Activated CD4-positive, alpha-beta T cell treated with anti-CD3 and anti-CD28 coated beads, Interleukin-2, amount 10 ng/mL, durations not matched to agents 7 days and 5 days (primary cell): ENCODE measurements around the gene CNRIP1. TPM values are rescaled to one million over a fixed set of nuclear protein-coding genes. Genes with fewer than 3 reads are reported as not detected.

Experiments
- CTCF ChIA-PET: fragments of 350-600 bp; sonication (Branson Sonifier 250); formaldehyde crosslinking; loops from one replicate; lab custom pipeline; 2021; ENCODE audit warnings: antibody characterized with exemption; lab: Charles Lee
- POLR2A ChIA-PET: fragments of 350-600 bp; sonication (Branson Sonifier 250); formaldehyde crosslinking; loops from one replicate; lab custom pipeline; 2021; ENCODE audit warnings: antibody characterized with exemption; lab: Charles Lee
- DNase-seq: peaks from one replicate; pipeline ENCODE4 v3.0.0-alpha.2; 2020
- H3K27ac Mint-ChIP-seq: one replicate; pipeline ENCODE4 v1.8.0; 2021; ENCODE audit warnings: mild to moderate bottlenecking, moderate library complexity, mixed read lengths
- H3K27me3 Mint-ChIP-seq: one replicate; pipeline ENCODE4 v1.8.0; 2021; ENCODE audit warnings: mixed read lengths
- H3K36me3 Mint-ChIP-seq: one replicate; pipeline ENCODE4 v1.8.0; 2021; ENCODE audit warnings: low read depth, mixed read lengths
- H3K4me1 Mint-ChIP-seq: one replicate; pipeline ENCODE4 v1.8.0; 2021; ENCODE audit warnings: mixed read lengths
- H3K4me3 Mint-ChIP-seq: one replicate; pipeline ENCODE4 v1.8.0; 2021; ENCODE audit warnings: mild to moderate bottlenecking, moderate library complexity, mixed read lengths
- H3K9me3 Mint-ChIP-seq: one replicate; pipeline ENCODE4 v1.8.0; 2021; ENCODE audit warnings: mixed read lengths
- total RNA-seq, 2 experiments: library from RNA; stranded (reverse); gene quantifications; one replicate each; pipeline ENCODE4 v1.2.3, GENCODE V29; 2021

The CNRIP1 gene
- total RNA-seq, 2 experiments from 2014 or later, result not detected

GRCh38 chr2:68280348-68280747, 39.4 kb downstream of the CNRIP1 start:
- no peak for DNase-seq
- H3K27me3 Mint-ChIP-seq, result peaks cover 14% of the 10 kb centered on the region
- ChIA-PET CTCF (no interaction called here), POLR2A (no interaction called here)
- no peak overlapping the region for H3K4me3 Mint-ChIP-seq
- no peaks in the 10 kb centered on the region for H3K36me3 Mint-ChIP-seq
- no peaks in the 10 kb centered on the region for H3K9me3 Mint-ChIP-seq
- no peak overlapping the region for H3K27ac Mint-ChIP-seq
- H3K4me1 Mint-ChIP-seq, result no peaks in the 10 kb centered on the region

GRCh38 chr2:68279691-68280090, 40.1 kb downstream of the CNRIP1 start:
- no peak overlapping the region for H3K4me3 Mint-ChIP-seq
- ChIA-PET POLR2A (no interaction called here), CTCF (no interaction called here)
- H3K27ac Mint-ChIP-seq, result no peak overlapping the region
- peaks cover 17% of the 10 kb centered on the region for H3K27me3 Mint-ChIP-seq
- H3K36me3 Mint-ChIP-seq, result no peaks in the 10 kb centered on the region
- no peaks in the 10 kb centered on the region for H3K9me3 Mint-ChIP-seq
- no peaks in the 10 kb centered on the region for H3K4me1 Mint-ChIP-seq
- DNase-seq, result no peak

GRCh38 chr2:68278169-68278568, 41.6 kb downstream of the CNRIP1 start:
- no peaks in the 10 kb centered on the region for H3K4me1 Mint-ChIP-seq
- no peak for DNase-seq
- ChIA-PET POLR2A (no interaction called here), CTCF (no interaction called here)
- peaks cover 26% of the 10 kb centered on the region for H3K27me3 Mint-ChIP-seq
- H3K36me3 Mint-ChIP-seq, result no peaks in the 10 kb centered on the region
- no peak overlapping the region for H3K4me3 Mint-ChIP-seq
- H3K27ac Mint-ChIP-seq, result no peak overlapping the region
- H3K9me3 Mint-ChIP-seq, result no peaks in the 10 kb centered on the region

- H3K4me1 Mint-ChIP-seq, result no peaks in the 10 kb centered on the region
- H3K36me3 Mint-ChIP-seq, result no peaks in the 10 kb centered on the region
- DNase-seq, result no peak
- peaks cover 30% of the 10 kb centered on the region for H3K27me3 Mint-ChIP-seq
- no peak overlapping the region for H3K27ac Mint-ChIP-seq
- CTCF ChIA-PET, result no interaction called here
- no peaks in the 10 kb centered on the region for H3K9me3 Mint-ChIP-seq
- POLR2A ChIA-PET, result no interaction called here
- H3K4me3 Mint-ChIP-seq, result no peak overlapping the region
Observed at GRCh38 chr2:68274022-68274421, 45.7 kb downstream of the CNRIP1 start.

GRCh38 chr2:68272246-68272994, 47.3 kb downstream of the CNRIP1 start:
- H3K4me1 Mint-ChIP-seq, result no peaks in the 10 kb centered on the region
- H3K36me3 Mint-ChIP-seq, result no peaks in the 10 kb centered on the region
- no peaks in the 10 kb centered on the region for H3K9me3 Mint-ChIP-seq
- ChIA-PET CTCF (no interaction called here), POLR2A (no interaction called here)
- peaks cover 28% of the 10 kb centered on the region for H3K27me3 Mint-ChIP-seq
- no peak overlapping the region for H3K4me3 Mint-ChIP-seq
- DNase-seq, result no peak
- no peak overlapping the region for H3K27ac Mint-ChIP-seq

GRCh38 chr2:68266655-68267054, 53.1 kb downstream of the CNRIP1 start:
- DNase-seq, result no peak
- CTCF ChIA-PET, result interaction anchor here (1.6 kb wide), 1 partner anchor 144 kb away, joined by 5 read pairs; no protein-coding TSS in a partner anchor
- Mint-ChIP-seq H3K9me3 (no peaks in the 10 kb centered on the region), H3K27ac (no peak overlapping the region), H3K36me3 (no peaks in the 10 kb centered on the region), H3K4me3 (no peak overlapping the region), H3K27me3 (peaks cover 14% of the 10 kb centered on the region), H3K4me1 (no peaks in the 10 kb centered on the region)
- POLR2A ChIA-PET, result no interaction called here

GRCh38 chr2:68263632-68264031, 56.1 kb downstream of the CNRIP1 start:
- no peaks in the 10 kb centered on the region for H3K9me3 Mint-ChIP-seq
- no peaks in the 10 kb centered on the region for H3K4me1 Mint-ChIP-seq
- peaks cover 11% of the 10 kb centered on the region for H3K27me3 Mint-ChIP-seq
- DNase-seq, result no peak
- CTCF ChIA-PET, result no interaction called here
- POLR2A ChIA-PET, result no interaction called here
- H3K4me3 Mint-ChIP-seq, result no peak overlapping the region
- H3K27ac Mint-ChIP-seq, result no peak overlapping the region
- no peaks in the 10 kb centered on the region for H3K36me3 Mint-ChIP-seq

- Mint-ChIP-seq H3K27ac (no peak overlapping the region), H3K9me3 (no peaks in the 10 kb centered on the region), H3K36me3 (peaks cover 2% of the 10 kb centered on the region), H3K4me3 (no peak overlapping the region), H3K4me1 (peaks cover 28% of the 10 kb centered on the region), H3K27me3 (peaks cover 3% of the 10 kb centered on the region)
- ChIA-PET POLR2A (no interaction called here), CTCF (no interaction called here)
- DNase-seq, result no peak
Observed at GRCh38 chr2:68258851-68259250, 60.9 kb downstream of the CNRIP1 start.

- Mint-ChIP-seq H3K4me1 (peaks cover 33% of the 10 kb centered on the region), H3K9me3 (no peaks in the 10 kb centered on the region), H3K27ac (no peak overlapping the region), H3K4me3 (no peak overlapping the region), H3K27me3 (peaks cover 5% of the 10 kb centered on the region), H3K36me3 (peaks cover 4% of the 10 kb centered on the region)
- DNase-seq, result no peak
- ChIA-PET POLR2A (no interaction called here), CTCF (no interaction called here)
Observed at GRCh38 chr2:68256093-68256450, 63.7 kb downstream of the CNRIP1 start.

- ChIA-PET CTCF (interaction anchor here (1.0 to 1.7 kb wide), 4 partner anchors 17 to 131 kb away, joined by 3 to 5 read pairs (median 4); partner anchors contain the start of gene PNO1), POLR2A (interaction anchor here (0.6 kb wide), 2 partner anchors 117 to 123 kb away, joined by 3 to 5 read pairs; no protein-coding TSS in a partner anchor)
- Mint-ChIP-seq H3K9me3 (no peaks in the 10 kb centered on the region), H3K27ac (peak overlapping the region; percentile 99), H3K4me3 (peak overlapping the region; percentile 98), H3K36me3 (peaks cover 12% of the 10 kb centered on the region), H3K27me3 (peaks cover 5% of the 10 kb centered on the region), H3K4me1 (peaks cover 41% of the 10 kb centered on the region)
- peak; percentile 39 for DNase-seq
Observed at GRCh38 chr2:68253219-68254068, 66.3 kb downstream of the CNRIP1 start.

GRCh38 chr2:68252400-68253218, 67.1 kb downstream of the CNRIP1 start, which contains the start of gene PPP3R1:
Gene PPP3R1 (minus strand): TSS chr2:68252532. CDS start chr2:68252127, 405 bp downstream.
- H3K27me3 Mint-ChIP-seq, result peaks cover 5% of the 10 kb centered on the region
- H3K4me1 Mint-ChIP-seq, result peaks cover 41% of the 10 kb centered on the region
- no peaks in the 10 kb centered on the region for H3K9me3 Mint-ChIP-seq
- H3K4me3 Mint-ChIP-seq, result peak within 1 kb of the TSS; percentile 98
- CTCF ChIA-PET, result interaction anchor here (1.0 to 1.5 kb wide), 3 partner anchors 16 to 131 kb away, joined by 3 to 5 read pairs (median 4); no protein-coding TSS in a partner anchor
- peak within 1 kb of the TSS; percentile 99 for H3K27ac Mint-ChIP-seq
- DNase-seq, result peak; percentile 95
- peaks cover 12% of the 10 kb centered on the region for H3K36me3 Mint-ChIP-seq
- POLR2A ChIA-PET, result interaction anchor here (0.6 kb wide), 3 partner anchors 16 to 1112 kb away, joined by 3 to 5 read pairs (median 3); no protein-coding TSS in a partner anchor

- Mint-ChIP-seq H3K4me1 (peaks cover 40% of the 10 kb centered on the region), H3K27ac (peak overlapping the region; percentile 99), H3K36me3 (peaks cover 12% of the 10 kb centered on the region), H3K27me3 (peaks cover 4% of the 10 kb centered on the region), H3K9me3 (no peaks in the 10 kb centered on the region), H3K4me3 (peak overlapping the region; percentile 82)
- CTCF ChIA-PET, result interaction anchor here (1.0 to 1.5 kb wide), 2 partner anchors 15 kb away, joined by 5 read pairs; no protein-coding TSS in a partner anchor
- POLR2A ChIA-PET, result interaction anchor here (0.6 kb wide), 1 partner anchor 16 kb away, joined by 3 read pairs; no protein-coding TSS in a partner anchor
- DNase-seq, result peak; percentile 42
Observed at GRCh38 chr2:68251855-68252399, 67.8 kb downstream of the CNRIP1 start.
